Dedifferentiated amniotic fluid mesenchymal stem cell (primary cell): Measurements from ENCODE around the gene RPS2.
A peak's percentile ranks its signal among the peaks of the same experiment; 100 is the strongest.

Experiments used
- DNase-seq: peaks from one replicate; pipeline ENCODE4 v3.0.0-alpha.2; 2016; ENCODE audit errors: extremely low spot score

RPS2 gene

GRCh38 chr16:1981398-1981836 is 16.8 kb upstream of the RPS2 start, which contains the start of gene NOXO1:
Gene NOXO1, minus strand, starts transcription at chr16:1981469. Its CDS starts 290 bp downstream, at chr16:1981179.
- no peak for DNase-seq

GRCh38 chr16:1980770-1981087 is 16.1 kb upstream of the RPS2 start:
- no peak for DNase-seq

GRCh38 chr16:1980030-1980769 is 15.6 kb upstream of the RPS2 start:
- no peak for DNase-seq

- DNase-seq, result no peak
Measured at GRCh38 chr16:1979271-1980029, 14.8 kb upstream of the RPS2 start.

- no peak for DNase-seq
Measured at GRCh38 chr16:1978476-1979120, 14.0 kb upstream of the RPS2 start.

- no peak for DNase-seq
Measured at GRCh38 chr16:1977875-1978268, 13.2 kb upstream of the RPS2 start.

GRCh38 chr16:1976951-1977874 is 12.6 kb upstream of the RPS2 start:
- DNase-seq, result no peak

GRCh38 chr16:1976216-1976520 is 11.5 kb upstream of the RPS2 start:
- DNase-seq, result no peak

- DNase-seq, result no peak
Measured at GRCh38 chr16:1975432-1976215, 11.0 kb upstream of the RPS2 start.

GRCh38 chr16:1974157-1975070 is 9.8 kb upstream of the RPS2 start:
- DNase-seq, result no peak

GRCh38 chr16:1973461-1974156 is 9.0 kb upstream of the RPS2 start:
- DNase-seq, result no peak

GRCh38 chr16:1972490-1972877 is 7.9 kb upstream of the RPS2 start:
- DNase-seq, result no peak

GRCh38 chr16:1971796-1972489 is 7.3 kb upstream of the RPS2 start, which contains the start of gene TBL3:
Gene TBL3, plus strand, starts transcription at chr16:1972053. Its CDS starts 112 bp downstream, at chr16:1972165.
- DNase-seq, result peak; percentile 90

- no peak for DNase-seq
Measured at GRCh38 chr16:1968146-1968953, 3.7 kb upstream of the RPS2 start.

GRCh38 chr16:1966460-1966859 is 1.8 kb upstream of the RPS2 start, which contains the start of gene RNF151:
Gene RNF151, plus strand, starts transcription at chr16:1966856. Its CDS starts 26 bp downstream, at chr16:1966882.
- DNase-seq, result no peak

- DNase-seq, result no peak
Measured at GRCh38 chr16:1965396-1966001, 873 bp upstream of the RPS2 start.

GRCh38 chr16:1963806-1964505 is 670 bp downstream of the RPS2 start:
- no peak for DNase-seq
